NCI-H748 (cell line): ENCODE results near the gene GSS.

Experiments
- DNase-seq: peaks from one replicate; lab custom pipeline; 2025; ENCODE audit not compliant: unreplicated experiment; lab: John Stamatoyannopoulos, UW

GSS gene

GRCh38 chr20:34979366-34980153 is 24.0 kb upstream of the GSS start:
- DNase-seq: no peak

GRCh38 chr20:34978092-34978744 is 22.6 kb upstream of the GSS start:
- no peak for DNase-seq

- DNase-seq: no peak
These were observed 21.9 kb upstream of the GSS start for GRCh38 chr20:34977365-34978091.

DNA sequence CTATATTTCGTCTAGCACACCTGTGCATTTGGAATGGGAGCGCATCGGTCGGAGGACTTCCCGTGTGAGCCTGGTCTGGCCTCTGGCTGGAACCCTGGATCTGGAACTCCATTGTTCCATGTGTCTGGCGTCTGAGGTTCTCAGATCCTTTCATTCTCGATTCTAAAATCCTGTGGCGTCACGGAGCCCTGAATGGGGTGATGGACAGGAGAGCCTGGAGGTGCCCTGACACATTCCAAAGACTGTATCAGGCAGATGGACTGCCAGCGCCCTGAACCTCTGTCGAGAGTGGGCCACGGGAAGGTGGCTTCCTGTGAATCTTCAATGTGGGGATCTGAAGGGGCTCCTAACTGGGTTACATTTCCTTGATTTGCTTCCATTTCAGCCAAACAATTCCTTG is 20.7 kb upstream of the GSS start:
- no peak for DNase-seq

DNA sequence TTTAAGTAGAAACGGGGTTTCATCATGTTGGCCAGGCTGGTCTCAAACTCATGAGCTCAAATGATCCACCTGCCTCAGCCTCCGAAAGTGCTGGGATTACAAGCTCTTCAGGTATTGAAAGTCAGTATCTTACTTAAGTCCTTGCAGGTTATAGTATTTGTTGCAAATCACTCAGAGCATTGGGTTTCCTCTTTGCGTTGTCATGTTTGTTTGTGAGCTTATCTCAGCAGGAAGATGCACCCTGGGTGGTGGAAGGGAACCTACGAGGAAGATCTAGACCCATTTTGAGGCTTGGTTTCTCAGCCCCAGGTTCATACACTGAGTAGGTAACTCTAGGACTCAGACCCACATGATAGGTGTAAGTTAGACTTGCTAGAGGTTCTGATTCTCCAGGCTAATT is 18.6 kb upstream of the GSS start:
- no peak for DNase-seq

DNA sequence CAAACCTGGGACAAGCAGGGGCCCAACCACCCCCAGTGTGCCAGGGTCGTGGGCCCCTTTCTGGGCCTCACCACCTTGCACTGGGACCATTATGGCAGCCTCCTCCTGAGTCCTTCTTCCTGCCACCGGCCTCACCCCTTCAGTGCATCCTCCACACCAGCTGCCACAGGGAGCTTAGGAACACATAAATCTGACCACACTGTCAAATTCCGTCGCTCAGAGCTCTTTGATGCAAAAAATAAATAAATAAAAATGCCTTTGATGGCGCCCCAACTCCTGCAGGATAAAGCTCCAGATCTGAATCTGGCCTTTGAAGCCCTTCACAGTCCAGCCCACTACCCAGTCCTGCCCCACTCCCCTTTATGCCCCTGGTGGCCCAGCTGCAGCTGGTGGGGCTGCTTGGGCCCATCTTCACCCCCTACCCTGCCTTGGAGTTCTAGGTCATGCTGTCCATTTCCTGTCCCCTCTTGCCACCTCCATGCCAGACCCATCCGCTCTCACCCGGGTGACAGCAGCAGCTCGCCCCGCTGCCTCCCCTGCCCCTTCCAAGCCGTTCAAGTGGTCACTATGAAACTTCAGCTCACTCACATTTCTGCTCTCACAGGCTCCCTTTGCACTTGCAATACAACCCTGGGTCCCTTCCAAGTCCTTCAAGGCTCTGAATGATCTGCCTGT is 16.1 kb upstream of the GSS start:
- DNase-seq: no peak

- DNase-seq: no peak
These were observed 15.4 kb upstream of the GSS start for GRCh38 chr20:34970846-34971560.

DNA sequence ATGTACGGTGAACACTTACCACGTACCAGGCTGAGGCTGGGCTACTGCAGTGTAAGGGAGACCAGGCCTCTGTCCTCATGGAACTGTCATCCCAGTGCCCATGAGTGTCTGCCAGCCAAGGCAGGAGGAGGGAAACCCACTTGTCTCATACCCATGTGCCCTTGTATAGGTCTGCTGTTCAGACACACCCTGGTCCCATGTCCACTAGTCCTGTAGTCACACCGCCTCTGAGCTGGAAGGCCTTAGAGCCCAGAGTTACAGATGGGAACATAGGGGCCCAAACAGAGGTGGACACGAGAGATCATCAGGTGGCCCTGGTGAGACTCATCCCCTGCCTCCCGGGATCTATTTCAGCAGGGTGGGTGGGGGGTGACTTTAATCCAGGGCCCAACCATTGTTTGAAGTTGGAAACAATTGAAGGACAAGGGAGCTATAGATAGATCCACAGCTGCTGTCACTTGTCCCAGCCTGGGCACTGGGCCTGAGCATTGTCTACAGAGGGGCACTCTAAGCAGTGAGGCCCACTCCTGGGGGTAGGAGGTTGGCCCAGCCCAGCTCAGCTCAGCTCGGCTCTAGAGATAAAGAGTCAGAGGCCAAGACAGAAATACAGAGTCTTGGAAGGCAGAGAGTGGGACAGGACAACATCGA is 14.7 kb upstream of the GSS start:
- no peak for DNase-seq

GRCh38 chr20:34968042-34968775 is 12.6 kb upstream of the GSS start:
- no peak for DNase-seq

GRCh38 chr20:34967421-34967820 is 11.8 kb upstream of the GSS start:
- DNase-seq: no peak

- DNase-seq: no peak
These were observed 9.4 kb upstream of the GSS start for GRCh38 chr20:34965051-34965450.

- no peak for DNase-seq
These were observed 8.9 kb upstream of the GSS start for GRCh38 chr20:34964486-34964885.

DNA sequence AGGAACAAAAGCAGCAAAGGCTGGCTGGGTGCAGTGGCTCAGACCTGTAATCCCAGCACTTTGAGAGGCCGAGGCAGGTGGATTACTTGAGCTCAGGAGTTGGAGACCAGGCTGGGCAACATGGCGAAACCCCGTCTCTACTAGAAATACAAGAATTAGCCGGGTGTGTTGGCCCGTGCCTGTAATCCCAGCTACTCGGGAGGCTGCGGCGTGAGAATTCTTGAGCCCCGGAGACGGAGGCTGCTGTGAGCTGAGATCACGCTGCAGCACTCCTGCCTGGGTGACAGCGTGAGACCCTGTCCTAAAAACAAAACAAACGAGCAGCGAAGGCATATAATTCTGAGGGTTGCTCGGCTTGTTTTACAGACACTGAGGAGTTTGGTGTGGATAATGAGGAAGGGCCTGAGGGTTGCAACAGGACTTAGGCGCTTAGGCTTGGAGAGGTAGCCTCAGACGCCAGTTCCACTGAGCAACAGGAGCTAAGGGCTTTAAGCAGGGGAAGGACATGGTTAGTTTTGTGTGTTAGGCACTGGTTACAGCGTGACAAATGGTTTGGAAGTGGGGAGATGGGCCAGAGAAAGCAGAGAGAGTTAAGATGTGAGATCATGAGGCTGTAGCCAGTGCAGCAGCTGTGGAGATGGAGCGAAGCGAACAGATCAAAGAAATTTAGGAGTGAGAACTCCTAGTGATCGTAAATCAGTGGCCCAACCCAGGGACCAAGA is 1.3 kb upstream of the GSS start:
- no peak for DNase-seq

- no peak for DNase-seq
These were observed 444 bp upstream of the GSS start for GRCh38 chr20:34956041-34956458.

- no peak for DNase-seq
These were observed 739 bp downstream of the GSS start for GRCh38 chr20:34954904-34955230.

- no peak for DNase-seq
These were observed 1.6 kb downstream of the GSS start for GRCh38 chr20:34953960-34954359.

- DNase-seq: no peak
These were observed 2.9 kb downstream of the GSS start for GRCh38 chr20:34952671-34953070.

GRCh38 chr20:34951652-34952051 is 4.0 kb downstream of the GSS start:
- DNase-seq: no peak

DNA sequence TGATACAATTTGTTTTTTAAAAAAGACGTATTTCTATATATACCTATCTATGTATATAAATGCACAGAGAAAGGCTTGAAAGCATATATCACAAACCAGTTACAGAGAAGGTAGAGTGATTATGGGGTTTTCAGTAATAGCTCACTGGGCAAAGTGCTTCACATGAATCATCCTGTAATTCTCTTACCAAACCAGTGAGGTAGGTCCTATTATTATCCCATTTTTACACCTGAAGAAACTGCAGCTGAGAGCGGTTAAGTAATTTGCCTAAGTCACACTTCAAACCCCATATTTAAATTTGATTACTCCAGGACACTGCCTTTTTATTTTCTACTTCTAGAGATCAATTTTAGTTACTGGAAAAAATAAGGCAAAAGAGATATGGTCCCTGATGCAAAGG is 4.4 kb downstream of the GSS start:
- DNase-seq: no peak
